ENCODE measurements around the gene PRXL2A. TPM values are rescaled to one million over a fixed set of nuclear protein-coding genes. Genes with fewer than 3 reads are reported as not detected.

Gene PRXL2A
- total RNA-seq, 1 donor from 2014 or later: 72.4 TPM

DNA sequence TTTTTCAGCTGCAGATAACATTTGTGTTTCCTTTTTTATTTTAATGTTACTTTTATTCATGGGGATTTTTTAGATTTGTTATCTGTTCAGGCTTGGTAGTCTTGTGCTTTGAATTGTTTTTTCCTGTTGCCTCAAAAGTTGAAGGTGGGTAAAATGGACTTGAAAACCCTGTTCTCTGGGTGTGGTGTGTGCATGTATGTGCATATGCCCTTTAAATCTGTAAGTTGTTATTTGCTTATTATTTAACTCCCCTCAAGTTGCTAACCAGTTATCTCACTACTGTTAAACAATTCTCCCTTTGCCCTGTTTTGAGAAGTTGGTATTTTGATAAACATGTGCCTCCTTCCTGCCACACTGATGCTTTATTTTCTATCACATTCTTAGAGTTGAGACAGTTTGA, 76.3 kb downstream of the PRXL2A start:
- TF ChIP-seq, protein P1, sequence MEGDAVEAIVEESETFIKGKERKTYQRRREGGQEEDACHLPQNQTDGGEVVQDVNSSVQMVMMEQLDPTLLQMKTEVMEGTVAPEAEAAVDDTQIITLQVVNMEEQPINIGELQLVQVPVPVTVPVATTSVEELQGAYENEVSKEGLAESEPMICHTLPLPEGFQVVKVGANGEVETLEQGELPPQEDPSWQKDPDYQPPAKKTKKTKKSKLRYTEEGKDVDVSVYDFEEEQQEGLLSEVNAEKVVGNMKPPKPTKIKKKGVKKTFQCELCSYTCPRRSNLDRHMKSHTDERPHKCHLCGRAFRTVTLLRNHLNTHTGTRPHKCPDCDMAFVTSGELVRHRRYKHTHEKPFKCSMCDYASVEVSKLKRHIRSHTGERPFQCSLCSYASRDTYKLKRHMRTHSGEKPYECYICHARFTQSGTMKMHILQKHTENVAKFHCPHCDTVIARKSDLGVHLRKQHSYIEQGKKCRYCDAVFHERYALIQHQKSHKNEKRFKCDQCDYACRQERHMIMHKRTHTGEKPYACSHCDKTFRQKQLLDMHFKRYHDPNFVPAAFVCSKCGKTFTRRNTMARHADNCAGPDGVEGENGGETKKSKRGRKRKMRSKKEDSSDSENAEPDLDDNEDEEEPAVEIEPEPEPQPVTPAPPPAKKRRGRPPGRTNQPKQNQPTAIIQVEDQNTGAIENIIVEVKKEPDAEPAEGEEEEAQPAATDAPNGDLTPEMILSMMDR (IDR thresholded peaks at IDR 0.05; ENCODE audit: insufficient read depth, low read length, poor library complexity, severe bottlenecking): no peak
- Histone ChIP-seq H3K36me3 (ENCODE audit: control insufficient read depth, insufficient read depth, low read length) (peaks cover 1% of the 10 kb centered on the region), H3K4me3 (ENCODE audit: low read depth, low read length) (no peak overlapping the region), H3K27me3 (ENCODE audit: control insufficient read depth, insufficient read depth, low read length) (no peaks in the 10 kb centered on the region)
- no peak for DNase-seq (ENCODE audit: low read depth)

DNA sequence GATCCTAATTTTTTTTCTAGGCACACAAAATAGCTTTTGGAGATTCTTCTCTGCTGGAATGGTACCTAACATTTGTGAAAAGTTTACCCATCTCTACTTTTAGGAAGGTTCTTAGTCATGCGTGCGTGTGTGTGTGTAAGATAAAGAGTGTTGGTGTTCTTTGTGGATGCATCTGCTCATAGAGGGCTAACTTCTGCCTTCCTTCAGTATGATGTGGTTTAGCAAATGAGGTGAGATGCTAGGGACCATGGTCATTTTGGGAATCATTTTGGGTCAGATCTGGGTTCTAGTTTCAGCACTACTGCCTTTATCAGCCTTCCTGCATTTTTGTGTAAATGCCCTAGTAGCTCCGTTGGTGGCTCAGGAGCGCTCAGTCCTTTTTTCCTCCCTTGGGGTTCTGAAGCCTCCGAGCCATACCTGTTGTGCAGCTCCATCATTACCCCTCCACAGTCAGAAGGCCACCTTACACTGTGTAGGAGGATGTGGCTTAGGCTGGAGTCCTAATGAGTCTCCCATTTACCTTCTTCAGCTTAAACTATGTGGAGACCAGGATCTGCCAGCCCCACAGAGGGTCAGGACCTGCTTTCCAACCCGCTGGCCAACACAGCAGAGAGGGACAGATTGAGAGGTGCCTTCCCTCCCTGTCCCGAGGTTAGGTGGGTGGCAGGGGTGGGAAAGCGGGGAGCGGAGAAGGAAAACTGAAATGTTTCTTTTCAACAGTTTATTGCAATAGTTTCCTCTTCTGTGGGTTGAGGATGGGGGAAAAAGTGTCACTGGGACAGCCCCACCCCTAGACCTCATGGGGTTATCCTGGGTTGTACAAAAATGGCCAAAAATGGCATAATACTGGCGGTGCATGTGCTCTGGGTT, 77.0 kb downstream of the PRXL2A start:
- no peak for DNase-seq (ENCODE audit: low read depth)
- TF ChIP-seq, protein P1 (IDR thresholded peaks at IDR 0.05; ENCODE audit: insufficient read depth, low read length, poor library complexity, severe bottlenecking): no peak
- Histone ChIP-seq H3K27me3 (ENCODE audit: control insufficient read depth, insufficient read depth, low read length) (no peaks in the 10 kb centered on the region), H3K4me3 (ENCODE audit: low read depth, low read length) (no peak overlapping the region), H3K36me3 (ENCODE audit: control insufficient read depth, insufficient read depth, low read length) (peaks cover 1% of the 10 kb centered on the region)

DNA sequence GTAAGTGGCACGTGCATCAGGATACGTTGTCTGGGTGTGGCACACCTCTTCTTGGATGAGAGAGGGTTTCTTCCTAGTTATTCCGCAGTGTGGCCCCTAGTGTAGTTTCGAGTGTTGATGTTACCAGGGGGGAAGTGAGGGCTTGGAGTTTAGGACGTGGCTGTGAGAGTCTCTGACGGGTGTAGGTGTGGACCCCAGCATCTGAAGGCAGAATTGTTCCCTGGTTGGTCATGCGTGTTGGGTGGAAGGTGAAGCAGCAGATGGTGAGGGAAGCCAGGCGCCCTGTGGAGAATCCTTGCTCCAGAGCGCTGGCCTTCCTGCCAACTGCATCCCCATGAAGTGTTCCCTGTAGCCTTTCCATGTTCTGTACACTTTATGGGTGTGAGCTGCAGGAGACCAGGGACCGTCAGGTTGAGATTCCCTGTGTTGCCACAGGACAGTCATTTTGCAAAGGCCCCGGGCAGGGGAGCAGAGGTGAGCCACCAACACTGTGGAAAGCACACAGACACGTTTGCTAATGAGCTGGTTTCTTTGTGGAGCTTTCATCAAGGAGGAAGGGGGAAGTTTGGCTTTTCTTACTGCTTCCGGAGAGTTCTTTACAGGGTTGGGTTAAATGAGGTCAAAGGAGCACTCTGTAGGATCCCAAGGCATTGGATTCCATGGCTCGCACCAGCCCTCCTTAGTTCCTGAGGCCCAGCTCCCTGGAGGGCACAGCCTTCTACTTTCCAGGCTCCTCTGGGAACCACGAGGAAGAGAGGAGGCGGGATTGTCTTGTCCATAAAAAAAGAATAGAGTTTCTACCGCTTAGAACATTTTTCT, 77.8 kb downstream of the PRXL2A start:
- H3K4me3 ChIP-seq (ENCODE audit: low read depth, low read length): no peak overlapping the region
- peaks cover 1% of the 10 kb centered on the region for H3K36me3 ChIP-seq (ENCODE audit: control insufficient read depth, insufficient read depth, low read length)
- TF ChIP-seq, protein P1 (IDR thresholded peaks at IDR 0.05; ENCODE audit: insufficient read depth, low read length, poor library complexity, severe bottlenecking): no peak
- H3K27me3 ChIP-seq (ENCODE audit: control insufficient read depth, insufficient read depth, low read length): no peaks in the 10 kb centered on the region
- DNase-seq (ENCODE audit: low read depth): no peak

Other genes with a start within 250 kb of the PRXL2A start
- gene ANXA11, start 203.0 kb upstream of the PRXL2A start, total RNA-seq: 182 and 199 TPM in 2 replicates
- 0.38 TPM in 1 of 2 replicates, not detected in the other for gene MAT1A, start 118.9 kb upstream of the PRXL2A start, total RNA-seq
- gene DYDC1, start 51.8 kb upstream of the PRXL2A start, total RNA-seq: not detected in 2 replicates
- gene DYDC2, start 51.8 kb upstream of the PRXL2A start, total RNA-seq: 0.14 and 3.0 TPM in 2 replicates
- gene TSPAN14, start 45.8 kb downstream of the PRXL2A start, total RNA-seq: 111 and 116 TPM in 2 replicates
- gene SH2D4B, start 129.4 kb downstream of the PRXL2A start, total RNA-seq: not detected in 2 replicates

Data from kidney epithelial cell (primary cell).